Effector CD4-positive, alpha-beta T cell (primary cell): ENCODE measurements around the gene FLOT1.
"Not testable (repeated sequence)": the region's sequence is repeated elsewhere in the genome, so short reads cannot be mapped to it uniquely, and the experiment has no call there.

Source experiments
- DNase-seq: peaks from one replicate; pipeline ENCODE4 v3.0.0-alpha.2; 2020

Gene FLOT1

DNA sequence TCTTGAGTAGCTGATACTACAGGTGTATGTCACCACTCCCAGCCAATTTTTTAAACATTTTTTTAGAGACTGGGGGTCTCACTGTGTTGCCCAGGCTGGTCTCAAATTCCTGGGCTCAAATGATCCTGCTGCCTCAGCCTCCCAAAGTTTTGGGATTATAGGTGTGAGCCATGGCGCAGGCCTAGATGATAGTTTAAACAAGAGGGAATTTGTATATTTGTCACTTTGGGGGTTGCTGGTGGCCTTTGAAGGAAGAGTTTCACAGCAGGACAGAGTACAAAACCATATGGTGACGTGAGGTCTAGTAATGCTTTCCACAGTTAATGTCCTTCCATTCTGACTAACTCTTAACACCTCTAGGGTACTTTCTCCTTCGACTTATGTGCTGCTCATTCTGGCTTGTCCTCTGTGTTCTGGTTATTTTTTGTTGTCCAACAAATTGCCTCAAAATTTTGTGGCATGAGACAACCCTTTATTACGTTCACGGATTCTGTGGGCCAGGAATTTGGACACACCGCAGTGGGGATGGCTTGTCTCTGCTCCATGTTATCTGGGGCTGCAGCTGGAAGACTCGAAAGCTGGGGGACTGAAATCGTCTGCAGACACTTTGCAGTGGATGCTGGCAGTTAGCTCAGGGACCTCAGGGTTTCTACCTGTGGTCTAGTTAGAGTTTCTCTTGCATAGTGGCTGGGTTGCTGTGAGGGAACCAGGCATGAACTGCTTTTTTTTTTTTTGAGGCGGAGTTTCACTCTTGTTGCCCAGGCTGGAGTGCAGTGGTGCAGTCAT is 24.9 kb upstream of the FLOT1 start:
- no peak for DNase-seq

DNA sequence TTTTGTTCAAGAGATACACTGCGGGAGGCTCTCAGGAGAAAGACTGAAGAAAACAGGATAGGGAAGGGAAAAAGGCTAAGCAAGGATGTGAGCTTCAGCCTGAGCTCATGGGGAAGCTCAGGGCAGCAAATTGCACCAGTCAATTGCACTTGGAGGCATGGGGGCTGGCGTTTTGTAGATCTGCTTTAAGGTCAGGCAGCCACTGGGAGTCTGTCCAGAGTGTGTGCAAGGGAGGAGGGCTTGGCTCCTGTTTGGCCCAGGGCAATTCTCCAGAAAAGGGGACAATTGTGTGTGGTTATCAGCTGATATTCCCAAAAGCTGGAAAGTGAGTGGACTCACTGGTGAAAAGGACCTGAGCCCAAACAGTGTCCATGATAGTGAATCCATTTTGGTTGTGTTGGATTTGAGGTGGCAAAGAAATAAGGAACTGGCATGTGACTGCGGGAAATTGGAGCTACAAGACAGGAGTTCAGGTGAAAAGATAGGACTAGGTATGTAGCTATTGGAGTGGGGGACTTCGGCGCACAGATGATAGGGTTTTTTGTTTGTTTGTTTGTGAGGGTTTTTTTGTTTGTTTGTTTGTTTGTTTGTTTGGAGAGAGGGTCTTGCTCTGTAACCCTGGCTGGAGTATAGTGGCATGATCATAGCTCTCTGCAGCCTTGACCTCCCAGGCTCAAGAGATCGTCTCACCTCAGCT is 24.1 kb upstream of the FLOT1 start:
- DNase-seq = no peak

DNA sequence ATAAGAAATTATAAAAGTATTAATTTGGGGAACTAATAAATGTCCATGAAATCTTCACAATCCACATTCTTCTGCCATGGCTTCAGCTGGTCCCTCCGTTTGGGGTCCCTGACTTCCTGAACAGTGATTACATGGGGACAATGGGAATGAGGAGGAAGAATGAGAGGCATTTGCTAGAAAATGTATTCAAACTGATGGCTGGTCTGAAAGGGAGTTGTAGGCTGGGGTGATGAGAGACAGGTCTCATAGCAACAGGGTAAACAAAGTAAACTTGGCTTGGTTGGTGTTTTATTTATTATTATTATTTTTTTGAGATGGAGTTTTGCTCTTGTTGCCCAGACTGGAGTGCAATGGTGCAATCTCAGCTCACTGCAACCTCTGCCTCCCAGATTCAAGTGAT is 23.0 kb upstream of the FLOT1 start:
- DNase-seq = not testable (repeated sequence)

DNA sequence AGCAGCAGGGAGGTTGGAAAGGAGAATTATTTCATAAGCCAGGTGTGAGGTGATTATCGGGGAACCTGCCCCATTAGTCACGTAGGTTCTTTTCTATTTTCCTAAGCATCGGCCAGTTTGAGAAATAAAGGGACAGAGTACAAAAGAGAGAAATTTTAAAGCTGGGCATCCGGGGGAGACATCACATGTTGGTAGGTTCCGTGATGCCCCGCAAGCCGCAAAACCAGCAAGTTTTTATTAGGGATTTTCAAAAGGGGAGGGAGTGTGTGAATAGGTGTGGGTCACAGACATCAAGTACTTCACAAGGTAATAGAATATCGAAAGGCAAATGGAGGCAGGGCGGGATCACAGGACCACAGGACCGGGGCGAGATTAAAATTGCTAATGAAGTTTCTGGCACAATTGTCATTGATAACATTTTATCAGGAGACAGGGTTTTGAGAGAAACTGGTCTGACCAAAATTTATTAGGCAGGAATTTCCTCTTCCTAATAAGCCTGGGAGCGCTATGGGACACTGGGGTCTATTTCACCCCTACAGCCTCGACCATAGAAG is 22.1 kb upstream of the FLOT1 start:
- DNase-seq = not testable (repeated sequence)

DNA sequence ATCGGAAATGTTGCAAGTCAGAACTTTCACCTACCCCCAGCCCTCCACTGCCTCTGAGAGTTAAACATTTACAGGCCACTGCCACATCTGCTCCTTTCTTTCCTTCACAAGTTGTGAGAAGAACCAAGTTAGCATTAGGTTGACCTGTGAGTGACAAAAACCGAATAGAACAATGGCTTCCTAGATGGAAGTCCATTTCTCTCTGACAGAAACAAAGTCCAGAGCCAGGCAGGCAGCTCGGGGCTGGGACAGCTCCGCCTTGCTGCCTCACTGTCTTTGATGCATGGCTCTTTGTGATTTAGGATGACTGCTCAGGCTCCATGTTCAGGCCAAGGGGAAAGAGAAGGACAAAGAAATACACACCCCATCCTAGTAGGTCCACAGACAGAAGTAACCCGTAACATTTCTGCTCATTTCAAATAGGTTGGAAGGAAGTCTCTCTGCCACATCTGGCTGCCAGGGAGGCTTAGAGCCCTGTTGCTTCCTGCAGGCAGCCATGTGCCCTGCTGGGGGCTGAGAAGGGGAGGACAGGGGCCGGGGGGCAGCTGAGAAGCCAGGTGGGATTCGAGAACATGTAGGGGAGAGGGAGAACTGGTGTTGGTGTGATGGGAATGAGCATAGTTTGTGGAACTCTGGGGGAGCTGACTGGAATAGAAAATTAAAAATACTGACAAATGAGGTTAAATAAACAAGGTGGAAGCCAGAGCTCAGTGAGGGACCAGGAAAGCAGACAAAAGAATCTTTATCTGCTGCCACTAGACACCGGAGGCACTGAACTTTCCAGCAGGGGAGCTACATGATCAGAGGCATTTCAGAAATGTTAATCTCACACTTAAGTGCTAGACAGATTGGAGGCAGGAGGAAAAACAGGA is 21.4 kb upstream of the FLOT1 start:
- no peak for DNase-seq

DNA sequence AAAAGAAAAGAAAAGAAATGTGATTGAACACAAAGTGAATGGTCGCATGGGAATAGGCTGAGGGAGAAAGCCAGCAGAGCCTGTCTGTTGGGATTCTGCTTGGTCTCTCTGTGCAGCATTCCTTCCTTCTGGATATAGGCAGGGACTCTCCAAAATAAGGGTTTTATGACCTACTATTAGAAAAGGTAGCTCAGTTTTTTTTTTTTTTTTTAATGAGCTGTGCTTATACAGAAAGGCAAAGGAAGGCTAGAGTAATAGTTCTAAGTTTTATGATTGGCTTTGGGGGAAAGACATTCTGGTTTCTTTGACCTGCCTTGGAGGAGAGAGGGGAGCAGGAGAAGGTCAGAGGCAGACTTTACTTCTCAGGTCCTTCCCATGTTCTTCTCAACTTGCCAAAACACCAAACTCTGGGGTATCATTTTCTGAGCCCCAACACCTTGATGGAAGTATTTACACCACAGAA is 20.7 kb upstream of the FLOT1 start:
- DNase-seq = no peak

DNA sequence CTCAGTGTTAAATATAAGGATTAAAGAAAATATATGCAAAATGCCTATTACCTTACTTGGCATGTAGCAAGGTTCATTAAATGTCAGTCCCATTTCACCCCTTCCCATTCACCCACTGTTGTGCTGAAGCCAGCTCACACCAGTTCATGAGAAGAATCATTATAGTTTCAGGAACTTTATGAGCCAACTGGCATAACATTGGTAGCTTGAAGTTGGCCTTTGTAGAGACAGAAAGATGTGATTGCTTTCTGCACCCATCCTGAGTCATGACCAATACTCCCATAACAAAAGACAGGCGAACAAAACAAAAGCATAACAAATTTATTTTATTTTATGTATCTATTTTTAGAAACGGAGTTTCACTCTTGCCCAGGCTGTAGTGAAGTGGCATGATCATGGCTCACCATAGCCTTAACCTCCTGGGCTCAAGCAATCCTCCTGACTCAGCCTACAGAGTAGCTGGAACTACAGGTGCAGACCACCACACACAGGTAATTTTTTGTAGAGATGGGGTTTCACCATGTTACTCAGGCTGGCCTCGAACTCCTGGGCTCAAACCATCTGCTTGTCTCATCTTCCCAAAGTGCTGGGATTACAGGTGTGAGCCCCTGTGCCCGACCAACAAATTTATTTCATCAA is 19.4 kb upstream of the FLOT1 start:
- DNase-seq = no peak

DNA sequence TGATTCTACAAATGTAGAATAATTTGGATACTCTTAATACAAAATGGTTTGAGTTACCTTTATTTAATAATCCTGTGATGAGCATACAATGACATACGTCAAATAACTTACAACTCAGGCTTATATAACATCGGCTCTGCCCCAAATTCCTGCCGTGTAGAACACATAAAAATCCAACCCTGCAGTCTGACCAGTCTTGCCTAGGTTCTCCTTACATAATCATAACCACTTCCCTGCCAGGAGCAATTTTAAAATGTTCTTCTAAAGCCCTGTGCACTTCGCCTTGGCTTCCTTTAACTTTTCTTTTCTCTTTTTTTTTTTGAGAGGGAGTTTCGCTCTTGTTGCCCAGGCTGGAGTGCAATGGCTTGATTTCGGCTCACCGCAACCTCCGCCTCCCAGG is 18.1 kb upstream of the FLOT1 start:
- DNase-seq = no peak

DNA sequence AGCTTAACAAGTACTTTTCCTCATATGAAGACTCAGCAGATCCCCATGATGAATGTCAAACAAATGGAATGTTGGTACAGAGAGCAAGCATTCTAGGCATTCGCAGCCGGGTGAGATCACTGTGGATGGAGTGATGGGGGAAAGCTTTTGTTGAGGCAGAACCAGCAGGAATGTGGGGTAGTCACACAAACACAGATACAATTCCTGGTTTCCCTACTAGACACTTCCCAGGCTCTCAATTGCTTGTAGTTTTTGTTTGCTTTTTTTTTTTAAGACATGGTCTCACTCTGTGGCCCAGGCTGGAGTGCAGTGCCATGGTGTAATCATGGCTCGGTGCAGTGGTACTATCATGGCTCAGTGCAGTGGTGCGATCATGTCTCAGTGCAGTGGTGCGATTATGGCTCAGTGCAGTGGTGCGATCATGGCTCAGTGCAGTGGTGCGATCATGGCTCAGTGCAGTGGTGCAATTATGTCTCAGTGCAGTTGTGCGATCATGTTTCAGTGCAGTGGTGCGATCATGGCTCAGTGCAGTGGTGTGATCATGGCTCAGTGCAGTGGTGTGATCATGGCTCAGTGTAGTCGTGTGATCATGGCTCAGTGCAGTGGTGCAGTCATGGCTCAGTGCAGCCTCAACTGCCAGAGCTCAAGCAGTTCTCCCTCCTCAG is 17.2 kb upstream of the FLOT1 start:
- DNase-seq = no peak

DNA sequence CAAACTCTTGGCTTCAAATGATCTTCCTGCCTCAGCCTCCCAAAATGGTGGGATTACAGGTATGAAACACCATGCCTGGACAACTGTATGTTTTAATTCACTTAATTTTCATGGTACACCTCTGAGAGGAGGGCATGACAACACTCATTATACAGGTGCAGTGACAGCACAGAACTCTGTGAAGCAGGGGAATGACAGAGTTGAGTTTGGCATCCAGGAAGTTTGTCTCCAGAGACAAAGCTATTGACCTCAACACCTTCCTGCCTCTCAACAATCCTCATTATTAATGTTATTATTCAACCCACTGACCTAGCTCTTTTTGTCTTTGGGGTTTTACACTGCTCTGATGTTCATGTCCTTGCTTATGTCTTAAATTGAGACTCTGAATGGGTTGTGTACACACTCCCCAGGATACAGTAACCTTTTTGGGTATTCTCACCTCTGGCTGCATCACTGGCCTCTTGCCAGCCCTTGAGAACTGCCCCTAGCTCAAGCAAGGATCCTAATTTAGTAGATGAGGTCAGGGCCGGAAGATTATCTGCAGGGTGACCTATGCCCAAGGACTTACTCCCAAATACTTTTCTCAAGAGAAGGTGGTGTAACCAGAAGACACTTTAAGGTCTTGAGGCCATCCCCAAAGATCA is 14.9 kb upstream of the FLOT1 start:
- no peak for DNase-seq

DNA sequence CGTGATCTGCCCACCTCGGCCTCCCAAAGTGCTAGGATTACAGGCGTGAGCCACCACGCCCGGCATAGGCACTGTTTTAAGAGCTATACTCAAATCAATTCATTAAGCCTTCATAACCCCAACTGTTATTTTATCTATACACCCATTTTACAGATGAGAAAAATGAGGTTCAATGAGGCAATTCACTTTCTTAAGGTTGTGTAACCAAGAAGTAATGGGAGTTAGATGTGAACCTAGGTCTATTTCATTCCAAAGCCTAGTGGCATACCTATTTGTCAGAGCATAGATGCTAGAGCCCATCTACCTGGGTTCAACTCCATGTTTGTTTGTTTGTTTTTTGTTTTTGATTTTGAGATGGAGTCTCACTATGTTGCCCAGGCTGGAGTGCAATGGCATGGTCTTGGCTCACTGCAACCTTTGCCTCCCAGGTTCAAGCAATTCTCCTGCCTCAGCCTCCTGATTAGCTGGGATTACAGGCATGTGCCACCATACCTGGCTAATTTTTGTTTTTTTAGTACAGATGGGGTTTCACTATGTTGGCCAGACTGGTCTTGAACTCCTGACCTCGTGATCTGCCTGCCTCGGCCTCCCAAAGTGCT is 14.0 kb upstream of the FLOT1 start:
- not testable (repeated sequence) for DNase-seq

DNA sequence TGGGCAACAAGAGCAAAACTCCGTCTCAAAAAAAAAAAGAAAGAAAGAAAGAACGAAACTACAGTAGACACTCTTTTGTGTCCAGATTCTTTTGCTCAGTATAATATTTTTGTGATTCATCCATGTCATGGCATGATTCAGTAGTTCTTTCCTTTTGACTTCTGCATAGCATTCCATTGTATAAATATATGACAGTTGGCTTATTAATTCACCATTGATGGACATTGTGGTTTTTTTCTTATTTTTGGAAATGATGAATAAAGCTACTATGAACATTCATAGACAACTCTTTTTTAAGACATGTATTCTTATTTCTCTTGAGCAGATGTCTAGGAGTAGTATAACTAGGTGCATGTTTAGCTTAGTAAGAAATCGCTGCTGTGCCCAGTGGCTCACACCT is 12.1 kb upstream of the FLOT1 start:
- DNase-seq = no peak

DNA sequence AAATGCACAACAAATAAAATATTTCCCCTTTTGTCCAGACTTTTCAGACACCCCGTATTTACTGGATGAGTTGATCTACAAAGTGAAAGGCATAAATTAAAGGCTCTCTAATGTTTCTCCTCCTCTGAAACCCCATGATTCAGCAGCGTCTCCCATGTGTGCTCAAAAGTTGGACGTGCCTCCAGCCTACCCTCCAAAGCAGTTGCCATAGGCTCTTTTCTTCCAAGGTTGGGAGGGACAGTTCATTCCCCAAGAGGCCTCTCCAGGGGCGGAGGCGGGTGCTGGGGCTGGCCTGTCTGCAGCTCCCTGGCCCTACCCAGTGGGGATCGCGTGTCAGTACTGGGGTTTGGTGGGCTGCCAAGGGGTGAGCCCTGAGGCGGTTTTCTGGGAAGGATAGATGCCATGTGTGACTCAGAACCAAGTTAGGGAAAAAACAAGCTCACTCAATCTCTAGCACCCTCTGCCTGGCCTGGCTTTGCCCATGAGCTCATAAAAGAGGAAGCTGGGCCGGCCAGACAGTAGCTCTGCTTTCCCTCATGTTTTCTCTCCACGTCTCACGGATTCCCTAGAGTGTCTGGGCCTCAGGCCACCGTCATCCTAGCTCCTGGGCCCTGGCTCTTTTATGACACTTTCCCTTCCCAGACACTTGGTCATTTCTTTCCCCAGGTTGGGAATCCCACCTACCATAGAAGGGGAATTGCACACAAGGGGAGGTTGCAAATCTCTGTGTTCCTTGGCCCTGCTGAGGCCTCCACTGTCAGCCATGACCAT is 9.9 kb upstream of the FLOT1 start:
- DNase-seq = no peak

DNA sequence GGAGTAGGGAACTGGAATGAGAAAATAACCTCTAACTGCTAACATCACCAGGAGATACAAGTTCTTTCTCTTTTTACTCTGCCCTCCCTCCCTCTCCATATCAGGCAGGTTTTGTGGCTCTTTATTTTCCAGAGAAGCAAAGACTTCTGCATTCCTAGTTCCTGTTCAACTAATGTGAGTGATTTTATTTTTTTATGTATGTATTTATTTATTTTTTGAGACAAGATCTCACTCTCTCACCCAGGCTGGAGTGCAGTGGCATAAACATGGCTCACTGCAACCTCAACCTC is 7.8 kb upstream of the FLOT1 start:
- no peak for DNase-seq

DNA sequence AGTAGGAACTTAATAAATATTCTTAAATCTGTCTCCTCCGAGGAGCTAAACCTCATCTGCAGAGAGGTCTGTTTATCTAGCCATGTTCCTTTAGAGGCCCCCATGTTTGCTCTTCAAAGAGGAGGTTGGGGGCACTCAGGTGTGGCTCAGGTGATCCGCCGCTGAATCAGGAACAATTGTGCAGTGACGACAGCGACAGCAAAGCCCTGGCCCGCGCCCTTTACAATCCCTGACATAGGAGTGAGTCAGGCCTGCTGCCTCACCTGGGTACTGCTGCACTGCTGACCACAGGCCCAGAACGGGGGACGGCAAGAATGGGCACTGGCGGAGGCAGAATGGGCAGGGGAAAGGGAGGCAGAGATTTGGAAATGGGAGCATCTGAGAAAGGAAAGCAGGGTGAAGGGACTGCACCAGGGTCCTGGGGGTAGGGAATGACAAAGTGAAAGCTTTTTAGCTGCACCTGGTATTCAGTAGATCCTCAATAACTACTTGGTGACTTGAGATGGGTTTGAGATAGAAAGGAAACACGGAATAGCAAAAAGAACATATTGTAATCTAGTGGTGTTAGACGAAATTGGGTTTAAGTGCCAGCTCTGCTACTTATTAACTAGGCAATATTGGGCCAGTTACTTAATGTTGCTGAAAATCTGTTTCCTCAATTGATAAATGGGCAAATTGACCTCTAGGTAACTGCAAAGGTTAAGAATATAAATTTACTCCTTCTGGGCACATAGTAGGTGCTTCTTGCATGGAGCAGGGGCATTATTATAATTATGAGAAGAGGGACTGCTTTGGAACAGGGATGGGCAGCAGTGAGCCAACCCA is 7.3 kb upstream of the FLOT1 start:
- no peak for DNase-seq

DNA sequence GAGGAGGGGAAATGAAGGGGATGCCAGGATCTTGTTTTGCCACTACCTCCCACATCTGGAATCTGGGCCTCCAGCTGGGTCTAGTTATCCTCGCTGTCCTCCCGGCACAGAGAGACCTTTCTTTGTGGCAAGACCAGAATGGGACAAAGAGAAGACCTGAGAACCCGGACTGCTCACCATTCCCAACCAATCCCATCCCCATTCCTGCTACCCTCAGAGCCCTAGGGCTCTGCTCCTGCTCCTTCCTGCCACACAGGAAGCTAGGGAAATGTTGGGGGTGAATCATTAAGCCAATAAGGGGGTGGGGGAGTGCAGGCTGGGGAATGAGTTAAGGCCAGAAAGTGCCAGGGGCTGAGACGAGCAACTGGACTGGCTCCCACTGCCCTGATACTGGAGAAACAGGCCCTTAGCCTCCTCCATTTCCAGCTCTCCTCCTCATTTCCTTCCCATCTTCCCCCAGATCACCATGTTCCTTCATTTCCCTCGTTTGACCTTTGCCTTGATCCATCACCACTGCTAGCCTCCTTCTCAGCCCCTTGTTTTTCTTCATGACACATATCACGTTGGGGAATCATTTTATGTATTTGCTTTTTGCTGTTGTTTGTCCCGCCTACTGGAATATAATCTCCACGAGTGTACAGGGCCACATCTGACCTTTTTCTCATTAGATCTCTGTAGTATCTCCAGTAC is 6.5 kb upstream of the FLOT1 start:
- DNase-seq = no peak

DNA sequence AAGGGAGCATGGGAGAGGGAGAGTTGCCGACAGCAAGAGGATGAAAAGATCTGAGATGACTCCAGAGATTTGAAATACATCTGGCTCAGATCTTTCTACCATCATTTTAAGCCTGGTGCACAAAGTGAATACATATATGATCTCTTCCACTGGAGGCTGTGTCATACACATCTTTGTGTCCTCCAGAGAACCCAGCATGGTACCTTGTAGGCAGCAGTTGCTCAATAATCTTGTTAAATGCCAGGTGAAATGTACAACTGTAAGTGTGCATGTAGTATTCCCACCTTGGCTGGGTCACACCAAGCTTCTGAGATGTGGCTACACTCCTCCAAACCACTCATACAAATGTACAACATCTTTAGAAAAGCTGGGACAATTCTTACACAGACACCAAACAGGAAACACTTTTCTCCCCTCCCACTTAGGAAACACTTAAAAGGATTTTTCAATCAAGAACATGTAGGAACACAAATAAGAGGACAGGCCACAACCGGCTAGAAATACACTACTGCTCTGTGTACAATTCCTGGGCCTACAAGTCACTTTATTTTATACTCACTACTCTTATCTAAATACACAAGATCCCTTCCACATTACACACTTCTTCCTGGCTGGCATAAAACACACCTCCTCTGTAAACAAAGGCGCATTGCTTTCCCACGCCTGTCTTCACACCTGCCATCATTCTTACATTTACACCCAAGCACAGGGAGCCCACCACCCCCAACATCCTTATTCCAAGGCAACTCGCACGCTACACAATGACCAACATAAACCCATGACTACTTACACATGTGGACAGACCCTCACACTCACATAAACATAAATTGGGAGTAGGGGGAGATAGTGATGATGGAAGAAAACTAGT is 5.6 kb upstream of the FLOT1 start:
- no peak for DNase-seq

DNA sequence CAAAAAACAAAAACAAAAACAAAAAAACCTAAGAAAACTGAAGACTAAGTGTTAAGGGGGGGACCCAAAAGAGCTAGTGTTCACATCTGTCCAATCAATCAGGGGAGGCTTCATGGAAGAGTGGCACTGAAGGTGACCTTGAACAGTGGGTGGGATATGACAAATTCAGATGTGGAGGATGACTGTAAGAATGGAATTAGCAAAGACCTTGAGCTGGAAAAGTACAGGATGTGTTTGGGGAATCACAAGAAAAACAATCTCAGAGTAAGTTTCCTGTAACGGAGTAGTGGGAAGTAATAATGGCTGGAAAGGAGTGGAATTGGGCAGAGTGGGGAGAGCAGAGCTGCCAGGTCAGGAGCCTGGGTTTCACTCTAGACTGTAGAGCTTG is 4.8 kb upstream of the FLOT1 start:
- DNase-seq = no peak
